ENCODE results near the gene CNTNAP2.

- TF ChIP-seq CTCF (IDR thresholded peaks at IDR 0.05; ENCODE audit: control extremely low read depth in 1 of 3, insufficient read depth in 1 of 3, low read depth in 1 of 3, low read length in 3 of 3), result no peak
- no peak for TF ChIP-seq POLR2AphosphoS5 (IDR thresholded peaks at IDR 0.05; ENCODE audit: low read depth, low read length)
- no peak for TF ChIP-seq EP300 (IDR thresholded peaks at IDR 0.05; ENCODE audit: borderline replicate concordance in 1 of 2, low read depth in 2 of 2, low read length in 2 of 2)
- no peak for TF ChIP-seq CBX5 (IDR thresholded peaks at IDR 0.05; ENCODE audit: low read depth, low read length)
- no peak for TF ChIP-seq KDM1A (IDR thresholded peaks at IDR 0.05; ENCODE audit: borderline replicate concordance, low read length)
- no peak for TF ChIP-seq GABPA (IDR thresholded peaks at IDR 0.05; ENCODE audit: borderline replicate concordance, insufficient read depth, low read length)
- TF ChIP-seq CREB1 (IDR thresholded peaks at IDR 0.05), result no peak
- no peak for TF ChIP-seq POLR2A (IDR thresholded peaks at IDR 0.05; ENCODE audit: control extremely low read depth in 1 of 2, low read depth in 2 of 2, low read length in 2 of 2)
Observed at GRCh38 chr7:147014286-147014955, 897.8 kb downstream of the CNTNAP2 start.
